ENCODE results near the gene CNPY1.

The CNPY1 gene

GRCh38 chr7:155486783-155487508 is 59.4 kb downstream of the CNPY1 start:
- DNase-seq: no peak
- in situ Hi-C loops (cut with HindIII; ENCODE audit: low pct_ligation_motif_present, low pct_unique_long_range_greater_than_20kb, low sequenced_read_pairs): no loop called here

- in situ Hi-C loops (cut with HindIII; ENCODE audit: low pct_ligation_motif_present, low pct_unique_long_range_greater_than_20kb, low sequenced_read_pairs): no loop called here
- no peak for DNase-seq
Observed at GRCh38 chr7:155484483-155485399, 61.6 kb downstream of the CNPY1 start.

GRCh38 chr7:155483868-155484325 is 62.5 kb downstream of the CNPY1 start:
- DNase-seq: no peak
- in situ Hi-C loops (cut with HindIII; ENCODE audit: low pct_ligation_motif_present, low pct_unique_long_range_greater_than_20kb, low sequenced_read_pairs): no loop called here

- DNase-seq: no peak
- in situ Hi-C loops (cut with HindIII; ENCODE audit: low pct_ligation_motif_present, low pct_unique_long_range_greater_than_20kb, low sequenced_read_pairs): no loop called here
Observed at GRCh38 chr7:155483245-155483644, 63.1 kb downstream of the CNPY1 start.

- no peak for DNase-seq
- in situ Hi-C loops (cut with HindIII; ENCODE audit: low pct_ligation_motif_present, low pct_unique_long_range_greater_than_20kb, low sequenced_read_pairs): no loop called here
Observed at GRCh38 chr7:155482511-155483183, 63.7 kb downstream of the CNPY1 start.

GRCh38 chr7:155481764-155482163 is 64.6 kb downstream of the CNPY1 start:
- in situ Hi-C loops (cut with HindIII; ENCODE audit: low pct_ligation_motif_present, low pct_unique_long_range_greater_than_20kb, low sequenced_read_pairs): no loop called here
- DNase-seq: no peak

GRCh38 chr7:155477476-155477875 is 68.9 kb downstream of the CNPY1 start:
- in situ Hi-C loops (cut with HindIII; ENCODE audit: low pct_ligation_motif_present, low pct_unique_long_range_greater_than_20kb, low sequenced_read_pairs): no loop called here
- no peak for DNase-seq

- in situ Hi-C loops (cut with HindIII; ENCODE audit: low pct_ligation_motif_present, low pct_unique_long_range_greater_than_20kb, low sequenced_read_pairs): no loop called here
Observed at GRCh38 chr7:155471718-155472117, 74.6 kb downstream of the CNPY1 start.

GRCh38 chr7:155470686-155471638 is 75.4 kb downstream of the CNPY1 start:
- in situ Hi-C loops (cut with HindIII; ENCODE audit: low pct_ligation_motif_present, low pct_unique_long_range_greater_than_20kb, low sequenced_read_pairs): no loop called here
- DNase-seq: peak; percentile 60

More at GRCh38 chr7:155471718-155472117, 74.6 kb downstream of the CNPY1 start:
- peak; percentile 66 for DNase-seq

- in situ Hi-C loops (cut with HindIII; ENCODE audit: low pct_ligation_motif_present, low pct_unique_long_range_greater_than_20kb, low sequenced_read_pairs): no loop called here
- no peak for DNase-seq
Observed at GRCh38 chr7:155470186-155470487, 76.2 kb downstream of the CNPY1 start.

GRCh38 chr7:155469311-155470185 is 76.8 kb downstream of the CNPY1 start:
- in situ Hi-C loops (cut with HindIII; ENCODE audit: low pct_ligation_motif_present, low pct_unique_long_range_greater_than_20kb, low sequenced_read_pairs): no loop called here
- DNase-seq: no peak

- in situ Hi-C loops (cut with HindIII; ENCODE audit: low pct_ligation_motif_present, low pct_unique_long_range_greater_than_20kb, low sequenced_read_pairs): no loop called here
- no peak for DNase-seq
Observed at GRCh38 chr7:155468785-155469148, 77.6 kb downstream of the CNPY1 start.

GRCh38 chr7:155467846-155468784 is 78.2 kb downstream of the CNPY1 start:
- DNase-seq: peak; percentile 57
- in situ Hi-C loops (cut with HindIII; ENCODE audit: low pct_ligation_motif_present, low pct_unique_long_range_greater_than_20kb, low sequenced_read_pairs): no loop called here

- in situ Hi-C loops (cut with HindIII; ENCODE audit: low pct_ligation_motif_present, low pct_unique_long_range_greater_than_20kb, low sequenced_read_pairs): no loop called here
- peak; percentile 31 for DNase-seq
Observed at GRCh38 chr7:155466814-155467733, 79.3 kb downstream of the CNPY1 start.

GRCh38 chr7:155466142-155466813 is 80.1 kb downstream of the CNPY1 start:
- in situ Hi-C loops (cut with HindIII; ENCODE audit: low pct_ligation_motif_present, low pct_unique_long_range_greater_than_20kb, low sequenced_read_pairs): no loop called here
- no peak for DNase-seq

All from ACHN (cell line).